ENCODE results near the gene C1QB.

The C1QB gene

DNA sequence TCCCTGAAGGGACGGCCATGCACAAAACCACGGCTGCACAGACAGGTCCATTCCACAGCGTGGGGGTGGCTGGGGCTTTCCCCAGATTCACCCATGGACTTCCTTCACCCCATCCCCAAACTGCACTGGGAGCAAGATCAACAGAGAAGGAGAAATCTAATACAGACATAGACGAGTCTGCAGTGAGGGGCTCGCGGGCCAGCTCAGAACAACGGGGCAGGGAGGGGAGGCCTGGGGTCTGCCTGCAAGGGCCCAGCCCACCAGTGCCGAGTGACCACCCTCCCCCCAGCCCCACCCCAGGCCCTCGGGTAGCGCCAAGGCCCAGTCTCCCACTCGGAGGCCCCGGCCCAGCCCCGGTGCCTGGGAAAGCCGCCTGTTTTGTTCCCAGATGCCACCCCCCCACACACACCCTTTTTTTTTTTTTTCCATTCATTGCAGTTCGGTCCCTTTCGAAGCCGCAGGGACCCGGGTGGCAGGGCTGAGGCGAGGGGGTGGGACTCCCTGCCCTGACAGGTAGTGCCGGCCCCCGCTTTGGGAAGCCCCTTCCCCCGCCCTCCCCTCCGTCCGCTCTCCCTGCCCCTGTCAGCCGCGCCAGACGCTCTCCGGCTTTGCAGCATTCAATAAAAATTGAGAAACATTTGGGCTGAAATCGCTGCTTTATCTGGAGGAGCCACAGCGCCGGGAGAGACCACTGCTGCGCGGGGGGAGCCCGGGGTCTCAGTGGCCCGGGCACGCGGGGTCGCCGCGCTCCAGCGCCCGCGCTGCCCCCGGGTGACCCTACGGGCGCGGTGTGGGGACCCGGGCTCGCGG is 57.1 kb downstream of the C1QB start:
- no peak for DNase-seq (ENCODE audit: low read depth)
- no peak for TF ChIP-seq CTCF (conservative IDR thresholded peaks at IDR 0.05; ENCODE audit: low read depth, low read length)
- peak overlapping the region; percentile 46 for H3K4me3 ChIP-seq (ENCODE audit: low read length)

GRCh38 chr1:22710701-22711049 is 57.6 kb downstream of the C1QB start, which contains the start of gene EPHB2:
EPHB2 (plus strand) TSS chr1:22710839; CDS start chr1:22710983, 144 bp downstream.
- TF ChIP-seq CTCF (conservative IDR thresholded peaks at IDR 0.05; ENCODE audit: low read depth, low read length), result no peak
- peak within 1 kb of the TSS; percentile 61 for H3K4me3 ChIP-seq (ENCODE audit: low read length)
- no peak for DNase-seq (ENCODE audit: low read depth)

GRCh38 chr1:22711071-22711470 is 58.0 kb downstream of the C1QB start:
- DNase-seq (ENCODE audit: low read depth), result no peak
- peak overlapping the region; percentile 61 for H3K4me3 ChIP-seq (ENCODE audit: low read length)
- TF ChIP-seq CTCF (conservative IDR thresholded peaks at IDR 0.05; ENCODE audit: low read depth, low read length), result no peak
